Keratinocyte (primary cell): Measurements from ENCODE around the gene MAB21L1. TPM values are rescaled to one million over a fixed set of nuclear protein-coding genes. Genes with fewer than 3 reads are reported as not detected.

ENCODE experiments used
- DNase-seq: peaks from one replicate; pipeline ENCODE4 v3.0.0-alpha.2; 2011; ENCODE audit warnings: low read depth, missing footprints, low spot score
- FAIRE-seq: peaks from 2 replicates; lab custom pipeline; 2011; peaks lifted over from hg19 to GRCh38; lab: Jason Lieb, UNC
- H2AFZ ChIP-seq: 2 replicates; pipeline ENCODE4 v1.6.0; 2012; ENCODE audit warnings: low read length, control low read depth, inconsistent platforms; ENCODE audit not compliant: control insufficient read depth
- H3K27ac ChIP-seq: 2 replicates; pipeline ENCODE4 v1.5.1; 2011; ENCODE audit warnings: low read length; ENCODE audit not compliant: control insufficient read depth, insufficient read depth
- H3K27me3 ChIP-seq: 3 replicates; pipeline ENCODE4 v1.6.0; 2011; ENCODE audit warnings: low read length; ENCODE audit not compliant: control insufficient read depth, insufficient read depth; ENCODE audit errors: extremely low read depth
- H3K36me3 ChIP-seq, 2 experiments: 2 replicates in 1 of 2; 3 replicates in 1 of 2; pipeline ENCODE4 v1.5.1; 2011; ENCODE audit warnings: low read length in 2 of 2, mild to moderate bottlenecking in 1 of 2; ENCODE audit not compliant: control insufficient read depth in 2 of 2, insufficient read depth in 2 of 2; ENCODE audit errors: extremely low read depth in 1 of 2
- H3K4me1 ChIP-seq: 3 replicates; pipeline ENCODE4 v1.5.1; 2011; ENCODE audit warnings: low read length; ENCODE audit not compliant: control insufficient read depth, insufficient read depth; ENCODE audit errors: extremely low read depth
- H3K4me2 ChIP-seq: 3 replicates; pipeline ENCODE4 v1.6.0; 2011; ENCODE audit warnings: low read depth, low read length; ENCODE audit not compliant: control insufficient read depth, insufficient read depth; ENCODE audit errors: extremely low read depth
- H3K4me3 ChIP-seq, 3 experiments: fragments of 200-600 bp in 1 of 3; sonication (generic) in 1 of 3; 2 replicates in 2 of 3; 3 replicates in 1 of 3; pipeline ENCODE4 v1.5.1; 2011 to 2016; ENCODE audit warnings: low read length in 3 of 3, mild to moderate bottlenecking in 3 of 3, control low read depth in 2 of 3, inconsistent platforms in 1 of 3, low read depth in 1 of 3, mixed read lengths in 1 of 3, mixed run types in 1 of 3, moderate library complexity in 1 of 3; ENCODE audit not compliant: control insufficient read depth in 2 of 3, insufficient read depth in 2 of 3; ENCODE audit errors: extremely low read depth in 1 of 3
- H3K79me2 ChIP-seq: 2 replicates; pipeline ENCODE4 v1.6.0; 2012; ENCODE audit warnings: low read length; ENCODE audit not compliant: control insufficient read depth, insufficient read depth
- H3K9ac ChIP-seq: 3 replicates; pipeline ENCODE4 v1.6.0; 2011; ENCODE audit warnings: low read length; ENCODE audit not compliant: control insufficient read depth, insufficient read depth; ENCODE audit errors: extremely low read depth
- H3K9me1 ChIP-seq: 3 replicates; pipeline ENCODE4 v1.6.0; 2011; ENCODE audit warnings: low read length; ENCODE audit not compliant: control insufficient read depth, insufficient read depth; ENCODE audit errors: extremely low read depth
- H3K9me3 ChIP-seq: 2 replicates; pipeline ENCODE4 v1.5.1; 2012; ENCODE audit warnings: low read depth, low read length; ENCODE audit not compliant: control insufficient read depth
- H4K20me1 ChIP-seq: 3 replicates; pipeline ENCODE4 v1.6.0; 2011; ENCODE audit warnings: low read length; ENCODE audit not compliant: control insufficient read depth, insufficient read depth; ENCODE audit errors: extremely low read depth
- EZH2 ChIP-seq: IDR thresholded peaks from one replicate; pipeline ENCODE4 v1.6.1; 2012; ENCODE audit warnings: inconsistent platforms, mild to moderate bottlenecking, low read length, moderate library complexity
- dilution Hi-C: fragments of 300-500 bp; cut with MboI; formaldehyde crosslinking; loops from one replicate; pipeline ENCODE4 v1.7.0; 2020; ENCODE audit warnings: low sequenced_read_pairs; ENCODE audit not compliant: extremely low pct_ligation_motif_present
- polyA minus RNA-seq, 3 experiments: library from RNA; depleted of rRNA, polyadenylated mRNA; stranded (reverse); fragments of >200 nt; gene quantifications; 1 replicate in 1 of 3; 2 replicates in 1 of 3; 3 replicates in 1 of 3; pipeline ENCODE4 v1.2.3, GENCODE V29; 2011
- polyA plus RNA-seq, 5 experiments: library from polyadenylated mRNA; depleted of rRNA in 3 of 5; stranded (reverse) in 3 of 5; stranded (forward) in 1 of 5; unstranded in 1 of 5; fragments of >200 nt; gene quantifications; 1 replicate in 1 of 5; 2 replicates in 3 of 5; 3 replicates in 1 of 5; pipeline versions ENCODE4 v1.2.1 to v1.2.3, GENCODE V29; 2011 to 2012; ENCODE audit warnings: missing spikeins in 2 of 5, low read depth in 1 of 5, low replicate concordance in 1 of 5
- TF ChIP-seq, protein P1 (sequence below), 3 experiments: IDR thresholded peaks in 1 of 3; conservative IDR thresholded peaks in 1 of 3; optimal IDR thresholded peaks in 1 of 3; 2 replicates in 2 of 3; 3 replicates in 1 of 3; pipeline versions ENCODE3 to v1.5.1; 2011; ENCODE audit warnings: low read length in 3 of 3, mild to moderate bottlenecking in 3 of 3, moderate library complexity in 2 of 3, control low read depth in 1 of 3, inconsistent platforms in 1 of 3; ENCODE audit not compliant: insufficient read depth in 2 of 3; ENCODE audit errors: extremely low read depth in 1 of 3

Gene MAB21L1
- polyA plus RNA-seq: not detected in 3 replicates
- polyA plus RNA-seq (2011; ENCODE audit: low read depth): not detected
- not detected in 2 replicates for polyA plus RNA-seq (2011; cell fraction: cytosol; rRNA removed)
- polyA plus RNA-seq (2011; cell fraction: nucleus; rRNA removed): not detected in 2 replicates
- not detected in 2 replicates for polyA plus RNA-seq (2012; ENCODE audit: low replicate concordance)
- not detected in 3 replicates for polyA minus RNA-seq
- polyA minus RNA-seq (2011; cell fraction: cytosol; rRNA and poly(A)+ RNA removed): not detected
- polyA minus RNA-seq (2011; cell fraction: nucleus; rRNA and poly(A)+ RNA removed): not detected in 2 replicates

DNA sequence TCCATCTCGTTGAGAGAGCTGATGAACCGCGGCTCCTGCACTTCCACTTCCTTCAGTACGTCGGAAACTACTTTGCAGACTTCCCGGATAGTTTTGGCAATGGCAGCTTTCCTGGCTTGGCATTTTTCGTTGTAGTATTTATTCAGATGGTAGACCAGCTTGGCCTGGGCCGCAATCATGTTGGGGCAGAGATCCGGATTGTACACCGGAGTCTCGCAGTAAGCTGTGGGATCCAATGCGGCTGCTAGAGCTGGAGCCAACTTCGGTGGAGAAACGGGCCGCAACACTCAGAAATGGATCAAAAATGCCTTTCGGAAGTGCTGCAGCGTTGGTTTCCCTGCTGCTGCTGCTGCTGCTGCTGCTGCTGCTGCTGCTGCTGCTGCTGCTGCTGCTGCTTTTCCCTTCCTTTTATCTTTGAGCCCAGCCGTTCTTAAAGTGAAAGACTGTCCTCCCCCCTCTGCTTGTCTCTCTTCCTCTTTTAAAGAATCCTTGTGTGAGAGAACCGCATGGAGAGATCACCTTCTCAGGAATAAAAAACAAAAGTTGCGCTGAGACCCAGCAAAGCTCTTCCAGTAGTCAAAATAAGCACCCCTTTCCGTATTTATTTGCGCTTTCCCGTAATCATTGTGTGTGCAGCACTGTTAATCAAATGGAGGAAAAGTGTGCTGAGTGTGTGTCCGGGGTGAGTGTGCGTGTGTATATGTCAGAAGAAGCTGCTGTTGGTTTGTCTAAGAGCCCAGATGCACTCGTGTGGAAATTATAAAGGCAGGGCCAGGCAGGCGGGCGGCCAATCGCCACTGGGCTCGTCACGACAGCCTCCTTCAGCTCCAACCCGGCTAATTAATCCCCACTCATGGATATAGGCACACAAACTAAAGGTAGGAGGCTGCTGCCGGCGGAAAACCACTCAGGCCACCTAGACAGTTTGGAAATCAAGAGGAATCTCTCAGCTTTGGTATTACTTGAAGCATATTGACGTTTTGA is at the start of gene MAB21L1:
Gene MAB21L1 (minus strand): TSS at position 730 of the 984 bp plus-strand sequence. CDS start 551 bp downstream, at position 179.
- DNase-seq: no peak
- no peak for FAIRE-seq

DNA sequence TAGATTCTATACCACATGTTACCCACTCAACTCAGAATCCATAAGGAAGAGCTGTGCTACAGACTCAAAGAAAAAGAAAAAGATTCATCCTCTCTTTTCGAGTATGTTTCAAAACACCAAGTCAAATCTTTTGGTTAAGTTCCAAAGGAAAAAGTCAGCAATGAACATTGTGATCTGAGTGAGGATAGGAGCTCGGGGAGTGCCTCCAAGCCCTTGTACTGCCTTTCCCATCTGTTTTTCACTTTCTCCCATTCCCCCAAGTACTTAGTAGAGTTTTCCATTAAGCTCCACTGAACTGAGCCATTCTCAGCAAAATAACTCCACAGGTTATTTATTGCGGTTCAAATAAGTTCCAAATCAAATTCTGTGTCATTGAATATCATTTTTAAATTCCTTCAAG is 47.7 kb upstream of the MAB21L1 start:
- no peaks in the 10 kb centered on the region for H4K20me1 ChIP-seq
- no peaks in the 10 kb centered on the region for H3K36me3 ChIP-seq
- H3K27me3 ChIP-seq: no peaks in the 10 kb centered on the region
- no peaks in the 10 kb centered on the region for H3K4me1 ChIP-seq
- no peak overlapping the region for H2AFZ ChIP-seq
- H3K9me3 ChIP-seq: no peaks in the 10 kb centered on the region
- DNase-seq: no peak
- no peak overlapping the region for H3K4me2 ChIP-seq
- no peak overlapping the region for H3K27ac ChIP-seq
- H3K9me1 ChIP-seq: no peaks in the 10 kb centered on the region
- TF ChIP-seq, protein P1, sequence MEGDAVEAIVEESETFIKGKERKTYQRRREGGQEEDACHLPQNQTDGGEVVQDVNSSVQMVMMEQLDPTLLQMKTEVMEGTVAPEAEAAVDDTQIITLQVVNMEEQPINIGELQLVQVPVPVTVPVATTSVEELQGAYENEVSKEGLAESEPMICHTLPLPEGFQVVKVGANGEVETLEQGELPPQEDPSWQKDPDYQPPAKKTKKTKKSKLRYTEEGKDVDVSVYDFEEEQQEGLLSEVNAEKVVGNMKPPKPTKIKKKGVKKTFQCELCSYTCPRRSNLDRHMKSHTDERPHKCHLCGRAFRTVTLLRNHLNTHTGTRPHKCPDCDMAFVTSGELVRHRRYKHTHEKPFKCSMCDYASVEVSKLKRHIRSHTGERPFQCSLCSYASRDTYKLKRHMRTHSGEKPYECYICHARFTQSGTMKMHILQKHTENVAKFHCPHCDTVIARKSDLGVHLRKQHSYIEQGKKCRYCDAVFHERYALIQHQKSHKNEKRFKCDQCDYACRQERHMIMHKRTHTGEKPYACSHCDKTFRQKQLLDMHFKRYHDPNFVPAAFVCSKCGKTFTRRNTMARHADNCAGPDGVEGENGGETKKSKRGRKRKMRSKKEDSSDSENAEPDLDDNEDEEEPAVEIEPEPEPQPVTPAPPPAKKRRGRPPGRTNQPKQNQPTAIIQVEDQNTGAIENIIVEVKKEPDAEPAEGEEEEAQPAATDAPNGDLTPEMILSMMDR (optimal IDR thresholded peaks at IDR 0.05 in 1 of 3, IDR thresholded peaks at IDR 0.05 in 1 of 3, conservative IDR thresholded peaks at IDR 0.05 in 1 of 3; ENCODE audit: extremely low read depth in 1 of 3, insufficient read depth in 2 of 3, low read length in 3 of 3): no peak
- no peak for TF ChIP-seq EZH2
- no peak overlapping the region for H3K4me3 ChIP-seq
- H3K9ac ChIP-seq: no peak overlapping the region
- dilution Hi-C loops: no loop called here
- no peaks in the 10 kb centered on the region for H3K79me2 ChIP-seq
- no peak for FAIRE-seq

More for the DNA sequence above, at the start of gene MAB21L1:
- Histone ChIP-seq H3K27me3 (peaks cover 63% of the 10 kb centered on the region), H4K20me1 (no peaks in the 10 kb centered on the region), H2AFZ (peak within 1 kb of the TSS; percentile 40), H3K36me3 (no peaks in the 10 kb centered on the region), H3K9me1 (no peaks in the 10 kb centered on the region), H3K9me3 (peaks cover 3% of the 10 kb centered on the region), H3K79me2 (no peaks in the 10 kb centered on the region), H3K27ac (no peak within 1 kb of the TSS), H3K4me2 (peak within 1 kb of the TSS; percentile 69), H3K4me3 (peak within 1 kb of the TSS; percentile 4 to 41 (median 37)), H3K9ac (no peak within 1 kb of the TSS), H3K4me1 (peaks cover 8% of the 10 kb centered on the region)
- dilution Hi-C loops: no loop called here
- TF ChIP-seq, protein P1 (optimal IDR thresholded peaks at IDR 0.05 in 1 of 3, IDR thresholded peaks at IDR 0.05 in 1 of 3, conservative IDR thresholded peaks at IDR 0.05 in 1 of 3; ENCODE audit: extremely low read depth in 1 of 3, insufficient read depth in 2 of 3, low read length in 3 of 3): no peak
- peak; percentile 88 for TF ChIP-seq EZH2
